ENCODE measurements around the gene RPTOR. TPM values are rescaled to one million over a fixed set of nuclear protein-coding genes. Genes with fewer than 3 reads are reported as not detected.

Gene RPTOR
- total RNA-seq, 1 experiment from 2014 or later: 25.1 TPM

GRCh38 chr17:80976701-80977100, 432.1 kb downstream of the RPTOR start:
- Histone ChIP-seq H4K20me1 (ENCODE audit: control insufficient read depth, insufficient read depth, insufficient read length) (no peaks in the 10 kb centered on the region), H4K91ac (ENCODE audit: insufficient read length, low read depth, low read length) (no peak overlapping the region), H3K56ac (ENCODE audit: insufficient read length, low read depth, low read length) (no peak overlapping the region), H3K18ac (ENCODE audit: insufficient read length, low read depth, low read length) (no peak overlapping the region), H3K23ac (ENCODE audit: insufficient read length, low read depth, low read length) (no peak overlapping the region), H3K9ac (ENCODE audit: extremely low read depth, insufficient read length, low read length) (no peak overlapping the region), H3K79me2 (ENCODE audit: insufficient read depth, low read length) (no peaks in the 10 kb centered on the region), H3K23me2 (ENCODE audit: insufficient read length, low read depth, low read length, poor library complexity, severe bottlenecking) (no peaks in the 10 kb centered on the region), H2AFZ (ENCODE audit: low read length) (no peak overlapping the region), H3T11ph (ENCODE audit: low read length) (no peak overlapping the region), H2BK12ac (ENCODE audit: insufficient read length, low read depth, low read length) (no peak overlapping the region), H3K4me2 (ENCODE audit: insufficient read depth, insufficient read length, low read length) (no peak overlapping the region), H3K27me3 (ENCODE audit: insufficient read depth, low read length) (no peaks in the 10 kb centered on the region), H3K4ac (ENCODE audit: low read depth, low read length) (no peak overlapping the region), H3K4me1 (ENCODE audit: insufficient read depth, low read length) (no peaks in the 10 kb centered on the region; the same call in 1 of the 2 replicates), H2BK5ac (ENCODE audit: insufficient read length, low read length) (no peak overlapping the region), H2BK120ac (ENCODE audit: low read depth, low read length, poor library complexity, severe bottlenecking) (no peak overlapping the region), H2BK15ac (ENCODE audit: low read depth, low read length) (no peak overlapping the region), H4K5ac (ENCODE audit: insufficient read length, low read depth, low read length) (no peak overlapping the region), H2AK5ac (ENCODE audit: insufficient read length, low read length) (no peak overlapping the region), H3K14ac (ENCODE audit: insufficient read depth, low read length) (no peak overlapping the region), H3K27ac (ENCODE audit: insufficient read length, low read depth, low read length) (no peak overlapping the region), H3K79me1 (ENCODE audit: insufficient read depth, low read depth, low read length, poor library complexity, severe bottlenecking) (no peaks in the 10 kb centered on the region), H4K8ac (replicated peaks; ENCODE audit: insufficient read length, low read depth, low read length) (no peak overlapping the region), H3K9me3 (ENCODE audit: control insufficient read depth, low read depth, low read length) (no peaks in the 10 kb centered on the region), H2BK20ac (ENCODE audit: low read depth, low read length, poor library complexity, severe bottlenecking) (no peak overlapping the region)
- Mint-ChIP-seq H3K4me3 (no peak overlapping the region), H3K4me1 (peaks cover 9 to 10% of the 10 kb centered on the region in 2 experiments), H3K27me3 (ENCODE audit: low read depth) (peaks cover 7% of the 10 kb centered on the region), H3K9me3 (no peaks in the 10 kb centered on the region; a peak in 2 of 5 replicates), H3K36me3 (ENCODE audit: insufficient read depth in 1 of 3, low read depth in 3 of 3) (no peaks in the 10 kb centered on the region), H3K27ac (no peak overlapping the region)
- no peak for DNase-seq
- TF ChIP-seq CTCF (conservative IDR thresholded peaks at IDR 0.05): no peak
- no CpG with 5 or more reads among the region's 3 CpGs for WGBS (ENCODE audit: extremely low coverage, insufficient read length, low lambda C conversion rate)

All from H9 (cell line).